HTERT RPE-1 (cell line): Measurements from ENCODE around the gene SDHAF1.
"Not testable (repeated sequence)": the region's sequence is repeated elsewhere in the genome, so short reads cannot be mapped to it uniquely, and the experiment has no call there.

Source experiments
- in situ Hi-C: fragments of 300-500 bp; cut with MboI; formaldehyde crosslinking; loops from 4 replicates; pipeline ENCODE4 v1.14.3; 2020; ENCODE audit warnings: low sequenced_read_pairs

The SDHAF1 gene, protein sequence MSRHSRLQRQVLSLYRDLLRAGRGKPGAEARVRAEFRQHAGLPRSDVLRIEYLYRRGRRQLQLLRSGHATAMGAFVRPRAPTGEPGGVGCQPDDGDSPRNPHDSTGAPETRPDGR

DNA sequence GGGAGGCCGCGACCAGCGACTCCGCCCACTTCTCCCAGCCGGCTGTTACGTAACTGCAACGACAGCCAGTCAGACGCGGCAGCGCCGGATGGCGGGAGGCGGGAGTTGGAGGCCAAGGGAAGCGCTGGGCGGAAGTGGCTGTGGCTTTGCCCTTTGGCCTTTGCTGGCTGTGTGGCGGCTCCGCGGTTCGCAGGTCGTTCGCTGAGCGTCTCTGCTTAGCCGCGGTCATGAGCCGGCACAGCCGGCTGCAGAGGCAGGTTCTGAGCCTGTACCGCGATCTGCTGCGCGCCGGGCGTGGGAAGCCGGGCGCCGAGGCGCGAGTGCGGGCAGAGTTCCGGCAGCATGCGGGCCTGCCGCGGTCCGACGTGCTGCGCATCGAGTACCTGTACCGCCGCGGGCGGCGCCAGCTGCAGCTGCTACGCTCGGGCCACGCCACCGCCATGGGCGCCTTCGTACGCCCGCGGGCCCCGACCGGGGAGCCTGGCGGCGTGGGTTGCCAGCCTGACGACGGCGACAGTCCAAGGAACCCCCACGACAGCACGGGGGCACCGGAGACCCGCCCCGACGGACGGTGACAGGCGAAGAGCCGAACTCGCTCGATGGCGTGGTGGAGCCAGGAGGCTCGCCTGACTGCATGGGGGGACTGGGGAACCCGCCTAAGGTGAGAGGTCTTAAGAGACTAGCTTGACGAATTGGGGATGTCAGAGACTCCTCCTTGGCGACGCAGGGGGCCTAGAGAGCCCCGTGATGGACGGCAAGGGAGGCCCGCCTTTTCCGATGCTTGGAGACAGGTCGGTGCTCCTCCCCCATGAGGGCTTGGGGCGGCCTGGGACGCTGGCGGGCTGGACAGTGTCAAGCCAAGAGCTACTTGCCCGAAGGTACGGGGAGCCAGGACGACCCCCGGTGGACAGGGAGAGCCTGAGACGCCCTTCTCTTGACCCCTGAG lies at the start of gene SDHAF1:
TSS of gene SDHAF1 (plus strand) at position 141 of the 946 bp plus-strand sequence. CDS start at position 228, 87 bp downstream.
- in situ Hi-C loops, result no loop called here

DNA sequence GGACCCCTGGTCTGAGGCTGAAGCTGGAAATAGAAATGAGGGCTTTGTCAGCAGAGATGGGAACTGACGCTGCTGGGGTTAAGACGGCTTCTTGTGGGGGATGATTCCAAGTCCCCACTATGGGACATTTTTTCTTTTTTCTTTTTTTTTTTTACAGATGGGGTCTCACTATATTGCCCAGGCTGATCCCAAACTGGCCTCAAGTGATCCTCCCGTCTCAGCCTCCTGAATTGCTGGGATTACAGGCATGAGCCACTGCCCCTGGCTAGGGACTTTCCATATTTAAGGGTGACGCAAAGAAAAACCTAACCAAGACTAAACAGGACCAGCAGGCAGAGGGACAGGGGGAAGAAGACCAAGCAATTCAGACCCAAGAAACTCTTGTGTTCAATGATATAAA lies 48.8 kb upstream of the SDHAF1 start:
- in situ Hi-C loops, result no loop called here

DNA sequence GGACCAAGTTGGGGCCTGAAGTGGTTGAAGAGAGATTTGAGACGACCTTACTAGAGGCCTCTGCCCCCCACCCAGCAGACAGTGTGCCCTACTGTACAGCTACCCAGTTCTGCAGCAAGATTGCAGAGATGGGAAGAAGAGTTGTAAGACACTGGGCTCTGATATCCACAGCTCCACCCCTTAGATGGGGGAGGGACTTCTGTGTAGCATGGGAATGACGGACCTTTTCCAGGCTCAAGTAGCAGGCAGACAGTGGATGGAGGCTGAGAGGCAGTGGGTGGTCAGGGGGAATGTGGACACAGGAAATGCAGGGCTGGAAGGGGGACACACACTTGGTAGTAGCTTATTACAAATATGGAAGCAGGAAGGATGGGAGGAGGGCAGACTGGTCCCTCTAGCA lies 45.9 kb upstream of the SDHAF1 start:
- in situ Hi-C loops, result no loop called here

DNA sequence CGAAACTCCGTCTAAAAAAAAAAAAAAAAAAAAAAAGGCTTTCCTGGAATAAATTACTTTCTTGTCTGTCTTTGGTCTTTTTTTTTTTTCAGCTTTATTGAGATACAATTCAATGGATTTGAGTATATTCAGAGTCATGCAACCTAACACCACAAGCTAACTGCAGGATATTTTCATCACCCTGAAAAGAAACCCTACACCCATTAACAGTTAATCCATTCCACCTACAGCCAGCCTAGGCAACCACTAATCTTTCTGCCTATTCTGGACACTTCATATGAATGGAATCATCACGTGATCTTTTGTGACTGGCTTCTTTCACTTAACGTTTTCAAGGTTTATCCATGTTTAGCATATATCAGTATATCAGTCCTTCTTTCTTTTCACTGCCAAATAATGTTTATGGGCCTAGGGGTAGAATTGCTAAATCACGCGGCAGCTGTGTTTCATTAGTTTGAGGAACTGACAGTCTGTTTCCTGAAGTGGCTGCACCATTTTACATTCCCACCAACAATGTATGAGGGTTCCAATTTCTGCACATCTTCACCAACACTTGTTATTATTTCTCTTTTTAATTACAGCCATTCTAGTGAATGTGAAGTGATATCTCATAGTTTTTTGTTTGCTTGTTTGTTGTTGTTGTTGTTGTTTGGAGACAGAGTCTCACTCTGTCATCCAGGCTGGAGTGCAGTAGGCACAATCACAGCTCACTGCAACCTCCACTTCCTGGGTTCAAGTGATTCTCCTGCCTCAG lies 38.9 kb upstream of the SDHAF1 start:
- in situ Hi-C loops, result no loop called here

DNA sequence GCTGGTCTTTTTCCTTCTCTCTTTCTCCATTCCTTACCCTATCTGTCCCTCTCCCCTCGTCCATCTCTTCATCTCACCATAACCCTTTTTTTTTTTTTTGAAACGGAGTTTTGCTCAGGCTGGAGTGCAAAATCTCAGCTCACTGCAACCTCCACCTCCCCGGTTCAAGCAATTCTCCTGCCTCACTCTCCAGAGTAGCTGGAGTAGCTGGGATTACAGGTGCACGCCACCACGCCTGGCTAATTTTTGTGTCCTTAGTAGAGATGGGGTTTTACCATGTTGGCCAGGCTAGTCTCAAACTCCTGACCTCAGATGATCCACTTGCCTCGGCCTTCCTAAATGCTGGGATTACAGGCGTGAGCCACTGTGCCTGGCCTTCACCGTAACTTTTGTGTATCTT lies 37.6 kb upstream of the SDHAF1 start:
- in situ Hi-C loops, result not testable (repeated sequence)

DNA sequence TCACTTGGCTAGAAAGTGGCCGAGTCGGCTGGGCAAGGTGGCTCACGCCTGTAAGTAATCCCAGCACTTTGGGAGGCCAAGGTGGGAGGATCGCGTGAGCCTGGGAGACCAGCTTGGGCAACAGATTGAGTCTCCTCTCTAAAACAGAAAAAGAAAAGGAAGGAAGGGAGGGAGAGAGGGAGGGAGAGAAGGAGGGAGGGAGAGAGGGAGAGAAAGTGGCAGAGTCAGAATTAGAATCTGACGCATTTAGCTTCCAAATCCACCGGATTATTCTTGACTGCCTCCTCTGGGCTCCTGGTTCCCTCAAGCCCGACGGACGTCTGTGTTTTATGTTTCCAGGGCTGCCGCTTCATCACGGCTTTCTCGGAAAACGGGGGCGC lies 36.3 kb upstream of the SDHAF1 start:
- in situ Hi-C loops, result no loop called here

DNA sequence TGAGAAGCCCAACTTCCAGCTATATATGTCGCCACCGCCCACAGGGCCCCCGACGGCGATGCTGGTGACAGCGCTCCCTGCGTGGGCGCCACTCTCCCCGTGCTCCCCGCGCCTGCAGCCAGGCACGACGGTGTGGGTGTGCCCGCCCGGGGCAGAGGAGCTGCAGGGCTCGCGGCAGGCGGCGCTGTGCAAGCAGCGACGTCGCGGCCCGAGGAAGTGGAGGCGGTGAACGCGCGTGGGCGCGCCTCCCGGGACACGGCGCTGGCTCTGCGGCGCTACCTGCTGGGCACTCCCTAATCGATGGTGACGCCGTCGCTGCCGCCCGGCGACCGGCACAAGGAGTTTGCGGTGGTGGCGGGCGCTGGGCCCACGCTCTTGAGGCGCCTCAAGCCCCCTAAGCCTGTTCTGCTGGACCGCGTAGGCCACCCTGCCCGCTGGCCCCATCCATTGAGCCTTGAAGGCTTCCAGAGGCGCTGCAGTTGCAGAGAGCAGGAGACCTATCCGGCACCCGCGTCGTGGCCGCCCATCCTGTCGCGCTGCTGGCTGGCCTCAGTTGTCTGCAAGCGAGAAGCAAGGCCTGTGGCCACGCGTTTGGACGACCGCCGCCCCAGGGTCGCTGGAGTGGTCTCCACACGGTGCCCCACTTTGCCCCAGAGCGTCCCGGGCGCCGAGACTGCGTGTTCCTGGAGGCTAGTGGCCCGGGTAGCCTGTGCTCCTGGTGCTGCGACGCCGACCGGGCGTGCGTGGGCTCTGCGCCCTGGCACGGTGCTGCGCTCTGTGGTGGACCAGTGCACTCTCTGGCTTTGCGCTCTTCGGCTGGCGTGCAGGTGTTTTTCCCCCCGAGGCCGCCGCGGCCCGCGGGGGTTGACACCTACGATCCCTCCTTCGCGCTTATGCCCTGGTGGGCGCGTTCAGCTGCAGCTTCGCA lies 35.7 kb upstream of the SDHAF1 start:
- in situ Hi-C loops, result no loop called here

DNA sequence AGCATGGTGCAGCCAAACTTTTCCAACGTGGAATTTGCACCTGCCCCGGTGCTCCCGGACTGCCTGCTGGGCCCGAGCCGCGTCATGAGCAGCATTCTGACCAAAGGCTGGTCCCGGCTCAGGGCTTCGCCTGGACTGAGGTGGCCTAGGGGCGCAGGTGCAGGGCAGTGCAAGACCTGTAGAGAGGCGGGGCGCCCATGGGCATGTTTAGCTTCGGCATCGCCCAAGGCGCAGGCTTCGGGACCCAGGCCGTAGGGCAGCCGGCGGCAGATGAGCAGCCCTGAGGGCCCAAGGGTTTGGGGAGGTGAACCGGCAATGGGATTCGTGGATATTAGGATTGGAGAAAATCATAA lies 35.0 kb upstream of the SDHAF1 start:
- in situ Hi-C loops, result no loop called here

DNA sequence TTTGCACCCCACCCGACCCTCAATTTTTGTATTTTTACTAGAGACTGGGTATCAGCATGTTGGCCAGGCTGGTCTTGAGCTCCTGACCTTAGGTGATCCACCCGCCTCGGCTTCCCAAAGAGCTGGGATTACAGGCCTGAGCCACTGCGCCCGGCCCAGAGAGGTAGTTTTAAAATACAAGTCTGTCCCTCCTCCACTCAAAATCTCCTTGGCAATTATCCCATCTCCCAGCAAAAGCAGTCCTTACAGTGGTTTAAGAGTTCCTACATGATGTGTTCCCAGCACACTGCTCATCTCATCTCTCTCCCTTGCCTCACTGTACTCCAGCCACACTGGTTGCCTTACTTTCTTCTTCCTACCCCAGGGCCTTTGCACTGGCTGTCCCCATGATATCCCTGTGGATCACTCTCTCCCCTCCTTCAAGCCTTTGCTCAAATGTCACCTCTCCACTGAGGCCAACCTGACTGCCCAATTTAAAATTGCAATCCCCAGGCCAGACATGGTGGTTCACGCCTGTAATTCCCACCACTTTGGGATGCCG lies 34.5 kb upstream of the SDHAF1 start:
- in situ Hi-C loops, result no loop called here

DNA sequence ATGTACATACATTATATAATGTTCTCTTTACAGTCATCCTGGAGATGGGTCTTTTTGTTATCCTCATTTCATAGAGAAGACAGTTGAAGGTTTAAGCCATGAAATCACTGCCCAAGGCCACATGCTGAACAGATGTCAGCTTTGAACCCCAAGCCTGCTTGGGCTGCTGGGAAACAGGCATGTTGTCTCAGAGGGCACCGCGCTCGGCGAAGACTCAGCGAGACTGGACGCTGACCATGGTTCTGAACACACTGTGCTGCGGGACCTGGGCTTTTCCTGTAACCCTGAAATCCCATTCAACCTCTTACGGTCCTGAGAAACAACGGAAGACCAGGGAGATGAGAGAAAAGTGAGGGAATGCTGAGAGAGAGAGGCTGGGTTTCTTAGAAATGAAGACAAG lies 31.5 kb upstream of the SDHAF1 start:
- in situ Hi-C loops, result no loop called here

DNA sequence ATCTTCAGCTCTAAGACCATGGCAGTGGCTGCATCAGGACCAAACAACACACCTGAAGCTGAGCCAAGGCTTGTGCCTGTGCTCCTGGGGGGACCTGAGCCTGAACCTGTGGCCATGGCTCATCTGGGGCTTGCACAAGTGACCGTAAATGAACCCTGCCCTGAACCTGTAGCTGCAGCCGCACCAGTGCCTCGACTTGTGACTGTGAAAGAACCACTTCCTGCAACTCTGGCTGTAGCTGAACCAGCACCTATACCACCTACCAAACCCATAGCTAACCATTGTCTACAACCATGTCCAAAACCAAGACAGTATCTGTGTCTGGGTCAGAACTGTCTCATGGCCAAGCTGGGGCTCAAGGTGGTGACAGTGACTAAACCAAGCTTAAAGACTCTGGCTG lies 28.2 kb upstream of the SDHAF1 start:
- in situ Hi-C loops, result no loop called here

DNA sequence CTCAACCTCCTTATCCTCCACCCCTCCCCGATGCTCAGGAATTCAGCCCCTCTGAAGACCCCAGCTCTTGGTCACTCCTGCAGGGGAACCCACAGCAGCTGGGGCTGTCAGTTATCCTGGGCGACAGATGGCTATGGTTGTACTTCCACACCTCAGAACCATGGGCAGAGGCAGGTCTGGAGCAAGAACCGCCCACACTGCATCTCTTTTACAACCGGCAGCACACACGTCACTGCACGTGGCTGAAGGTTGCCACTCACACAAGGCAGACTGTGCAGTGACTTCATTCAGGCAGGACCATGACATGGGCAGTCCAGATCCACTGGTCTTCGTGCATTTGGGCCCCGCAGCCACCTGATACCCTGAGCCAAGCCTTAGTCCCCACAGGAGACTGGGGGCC lies 21.5 kb upstream of the SDHAF1 start:
- in situ Hi-C loops, result no loop called here

DNA sequence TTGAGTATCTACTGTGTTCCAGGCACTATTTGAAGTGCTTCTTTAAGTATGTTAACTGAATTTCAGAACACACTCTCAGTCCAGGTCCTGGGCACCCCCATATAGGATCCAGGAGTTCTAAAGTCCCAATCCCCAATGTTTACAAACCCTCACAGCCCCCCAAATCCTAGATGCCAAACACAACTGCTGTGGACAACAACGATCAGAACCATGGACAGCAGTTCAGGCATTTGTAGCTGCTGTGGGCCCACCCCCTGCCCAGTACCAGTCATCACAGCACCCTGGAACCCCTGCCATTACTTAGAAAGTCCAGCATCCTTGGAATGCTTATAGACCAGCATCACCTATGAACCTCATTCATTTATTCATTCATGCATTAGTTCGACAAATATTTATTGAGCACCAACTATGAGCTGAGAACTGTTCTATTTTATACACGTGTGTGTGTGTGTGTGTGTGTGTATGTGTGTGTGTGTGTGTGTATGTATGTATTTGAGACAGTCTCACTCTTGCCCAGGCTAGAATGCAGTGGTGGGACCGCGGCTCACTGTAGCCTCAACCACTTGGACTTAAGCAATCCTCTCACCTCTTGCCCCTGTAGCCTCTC lies 19.3 kb upstream of the SDHAF1 start:
- in situ Hi-C loops, result no loop called here

DNA sequence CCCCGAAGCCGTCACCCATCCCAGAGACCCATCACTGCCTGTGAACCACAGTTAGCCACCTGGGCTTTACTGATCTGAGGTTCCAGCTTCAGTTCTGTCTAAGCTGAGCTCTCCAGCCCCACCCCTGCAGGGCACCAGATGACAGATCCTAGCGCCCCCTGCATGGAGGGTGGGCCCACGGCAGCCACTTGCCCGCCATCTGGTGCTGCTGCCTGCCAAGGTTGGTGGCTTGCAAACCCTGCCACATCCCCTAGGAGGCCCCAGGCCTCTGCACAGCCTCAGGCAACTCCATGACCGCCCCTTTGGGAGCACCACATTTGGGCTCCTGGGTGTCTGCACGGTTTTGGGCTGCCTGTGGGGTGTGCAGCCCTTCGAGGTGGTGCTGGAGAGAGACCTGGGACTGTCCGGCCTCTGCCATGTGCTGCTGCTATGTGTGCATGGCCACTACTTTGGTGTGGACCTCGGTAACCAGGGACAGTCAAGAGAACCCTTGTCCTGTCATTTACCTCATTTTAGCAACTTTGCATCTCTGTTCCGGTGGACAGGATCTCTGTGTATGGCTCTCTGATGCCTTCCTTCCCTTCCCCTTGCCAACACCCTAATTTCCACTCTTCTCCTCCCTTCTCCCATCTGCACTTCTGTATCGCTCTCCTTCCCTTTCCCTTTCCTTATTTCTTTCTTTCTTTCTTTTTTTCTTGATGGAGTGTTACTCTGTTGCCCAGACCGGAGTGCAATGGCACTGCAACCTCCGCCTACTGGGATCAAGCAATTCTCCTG lies 17.4 kb upstream of the SDHAF1 start:
- in situ Hi-C loops, result no loop called here

DNA sequence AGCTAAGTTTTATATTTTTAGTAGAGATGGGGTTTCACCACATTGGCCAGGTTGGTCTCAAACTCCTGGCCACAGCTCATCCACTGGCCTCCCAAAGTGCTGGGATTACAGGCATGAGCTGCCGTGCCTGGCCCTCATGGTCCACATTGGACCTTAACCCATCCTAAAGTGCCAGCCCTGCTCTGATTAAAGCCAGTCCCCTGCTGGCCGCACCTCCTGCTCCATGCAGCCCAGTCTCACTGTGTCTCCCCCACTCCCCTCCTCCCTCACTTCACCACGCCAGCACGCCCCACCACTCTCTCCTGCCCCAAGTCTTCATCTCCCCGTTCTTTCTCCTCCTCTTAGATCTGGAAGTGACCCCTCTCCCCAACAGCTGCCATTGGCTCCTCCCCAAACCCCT lies 16.7 kb upstream of the SDHAF1 start:
- in situ Hi-C loops, result no loop called here

DNA sequence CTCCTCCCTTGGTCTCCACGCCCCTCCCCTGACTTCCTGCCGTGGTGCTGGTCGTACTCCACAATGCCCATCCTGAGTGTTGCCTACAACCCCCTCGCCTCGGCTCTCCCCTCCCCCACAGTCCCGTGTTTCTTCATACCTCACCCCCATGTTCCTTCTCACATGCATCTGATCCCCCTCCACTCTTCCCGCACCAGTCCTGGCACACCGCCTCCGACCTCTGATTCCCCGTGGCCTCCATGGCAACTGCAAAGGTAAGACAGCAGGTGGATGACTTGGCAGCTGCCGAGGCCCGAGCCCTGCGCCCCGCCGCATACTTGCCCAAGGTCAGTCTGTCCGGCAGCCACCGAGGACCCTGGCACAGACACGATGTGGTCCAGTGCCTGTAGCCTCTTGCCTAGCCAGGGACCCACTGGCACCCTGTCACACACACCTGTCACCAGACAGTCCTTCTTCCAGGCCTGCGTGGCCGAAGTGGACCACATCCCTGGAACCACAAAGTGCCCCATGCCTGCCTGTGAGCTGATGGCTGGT lies 16.1 kb upstream of the SDHAF1 start:
- in situ Hi-C loops, result no loop called here

DNA sequence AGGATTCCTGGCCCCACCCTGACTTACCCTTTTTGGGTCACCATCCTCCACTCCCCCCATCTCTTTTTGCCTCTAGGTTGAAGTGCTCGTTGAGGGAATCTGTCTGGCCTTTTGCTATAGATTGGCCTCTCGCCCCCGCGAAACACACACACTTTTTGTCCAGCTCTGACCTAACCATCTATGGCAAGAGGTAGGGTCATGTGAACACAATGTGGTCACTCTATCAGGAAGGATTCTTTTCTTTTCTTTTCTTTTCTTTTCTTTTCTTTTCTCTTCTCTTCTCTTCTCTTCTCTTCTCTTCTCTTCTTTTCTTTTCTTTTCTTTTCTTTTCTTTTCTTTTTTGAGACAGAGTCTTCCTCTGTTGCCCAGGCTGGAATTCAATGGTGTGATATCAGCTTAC lies 14.0 kb upstream of the SDHAF1 start:
- in situ Hi-C loops, result not testable (repeated sequence)

DNA sequence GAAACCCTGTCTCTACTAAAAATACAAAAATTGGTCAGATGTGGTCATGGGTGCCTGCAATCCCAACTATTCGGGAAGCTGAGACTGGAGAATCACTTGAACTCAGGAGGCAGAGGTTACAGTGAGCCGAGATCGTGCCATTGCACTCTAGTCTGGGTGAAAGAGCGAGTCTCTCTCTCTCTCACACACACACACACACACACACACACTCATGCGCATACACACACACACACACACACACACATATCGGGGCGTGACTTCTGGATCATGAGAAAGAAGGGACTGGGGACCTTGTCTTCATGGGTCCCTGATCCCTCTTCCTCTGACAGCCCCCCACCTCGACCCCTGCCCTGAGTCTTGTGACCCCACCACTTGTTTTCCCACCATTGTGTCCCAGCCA lies 11.8 kb upstream of the SDHAF1 start:
- in situ Hi-C loops, result no loop called here

DNA sequence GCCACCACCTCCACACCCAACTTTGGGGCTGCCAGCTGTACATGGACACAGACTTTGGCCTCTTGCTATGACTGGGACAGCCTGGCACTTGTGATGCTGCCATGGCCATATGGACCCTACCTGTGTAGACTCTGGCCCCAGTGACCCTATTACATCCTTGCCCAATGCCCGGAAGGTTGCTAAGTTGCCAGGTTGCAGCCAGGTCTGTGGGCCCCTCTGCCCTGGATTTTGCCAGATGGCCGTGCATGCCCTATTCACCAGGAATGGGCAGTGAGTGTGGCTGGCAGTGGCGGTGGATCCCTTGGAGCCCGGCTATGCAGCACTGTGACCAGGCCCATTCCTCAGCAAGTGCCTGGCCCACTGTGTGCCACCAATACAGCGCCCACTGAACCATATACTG lies 8.9 kb upstream of the SDHAF1 start:
- in situ Hi-C loops, result no loop called here
